ENCODE results near the gene C3orf22.

C3orf22 gene

DNA sequence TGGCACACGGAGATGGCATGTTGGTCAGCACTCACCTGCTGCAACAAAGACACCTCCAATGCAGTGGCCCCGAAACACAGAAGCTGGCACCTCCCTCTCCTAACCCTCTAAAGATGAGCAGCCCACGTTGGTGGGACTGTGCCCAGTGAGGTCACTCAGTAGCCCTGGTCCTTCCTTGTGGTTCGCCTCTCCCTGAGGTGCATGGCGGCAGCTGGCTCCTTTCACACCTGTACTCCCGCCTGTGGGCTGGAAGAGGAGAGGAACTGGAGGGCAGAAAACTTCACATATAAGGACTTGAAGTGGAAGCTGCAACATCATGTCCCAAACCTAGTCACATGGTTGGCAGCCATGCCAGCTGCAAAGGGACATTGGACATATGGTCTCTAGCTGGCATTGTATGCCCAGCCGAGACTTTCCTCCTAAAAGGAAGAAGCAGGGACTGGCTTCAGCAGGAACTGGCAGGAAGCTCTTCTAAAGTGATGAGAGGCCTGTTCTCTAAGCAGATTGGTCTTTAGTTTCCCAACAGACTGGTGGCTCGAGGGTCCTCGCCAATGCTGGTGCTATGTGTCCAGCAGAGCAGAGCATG lies 10.8 kb upstream of the C3orf22 start:
- TF ChIP-seq, protein P1, sequence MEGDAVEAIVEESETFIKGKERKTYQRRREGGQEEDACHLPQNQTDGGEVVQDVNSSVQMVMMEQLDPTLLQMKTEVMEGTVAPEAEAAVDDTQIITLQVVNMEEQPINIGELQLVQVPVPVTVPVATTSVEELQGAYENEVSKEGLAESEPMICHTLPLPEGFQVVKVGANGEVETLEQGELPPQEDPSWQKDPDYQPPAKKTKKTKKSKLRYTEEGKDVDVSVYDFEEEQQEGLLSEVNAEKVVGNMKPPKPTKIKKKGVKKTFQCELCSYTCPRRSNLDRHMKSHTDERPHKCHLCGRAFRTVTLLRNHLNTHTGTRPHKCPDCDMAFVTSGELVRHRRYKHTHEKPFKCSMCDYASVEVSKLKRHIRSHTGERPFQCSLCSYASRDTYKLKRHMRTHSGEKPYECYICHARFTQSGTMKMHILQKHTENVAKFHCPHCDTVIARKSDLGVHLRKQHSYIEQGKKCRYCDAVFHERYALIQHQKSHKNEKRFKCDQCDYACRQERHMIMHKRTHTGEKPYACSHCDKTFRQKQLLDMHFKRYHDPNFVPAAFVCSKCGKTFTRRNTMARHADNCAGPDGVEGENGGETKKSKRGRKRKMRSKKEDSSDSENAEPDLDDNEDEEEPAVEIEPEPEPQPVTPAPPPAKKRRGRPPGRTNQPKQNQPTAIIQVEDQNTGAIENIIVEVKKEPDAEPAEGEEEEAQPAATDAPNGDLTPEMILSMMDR (IDR thresholded peaks at IDR 0.05; ENCODE audit: low read depth, low read length) = no peak

DNA sequence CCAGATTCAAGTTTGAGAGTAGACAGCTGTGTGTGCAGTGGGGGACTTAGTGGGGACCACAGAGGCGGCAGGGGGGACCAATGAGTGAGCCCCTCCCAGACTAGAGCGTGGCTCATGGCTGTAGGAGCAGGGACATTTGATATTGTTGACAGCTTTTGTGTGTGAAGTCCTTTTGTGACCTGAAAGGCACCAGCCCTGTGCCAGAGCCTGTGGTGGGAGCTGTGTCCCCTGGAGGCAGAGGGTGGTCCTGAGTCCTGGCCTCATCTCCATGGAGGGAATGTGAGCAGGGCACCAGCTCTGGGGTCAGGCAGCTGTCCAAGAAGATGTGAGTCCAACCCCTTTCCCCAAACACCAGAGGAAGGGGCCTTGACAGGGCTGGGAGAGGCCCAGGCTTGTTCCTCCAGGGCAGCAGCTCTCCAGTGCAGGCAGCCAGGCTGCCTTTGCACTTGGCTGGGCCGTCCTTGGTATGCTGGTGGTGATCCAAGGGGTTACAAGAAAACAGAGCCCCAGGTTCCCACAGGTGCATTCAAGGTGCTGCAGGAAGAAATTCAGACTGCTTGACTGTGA lies 10.1 kb upstream of the C3orf22 start:
- H3K4me3 ChIP-seq (ENCODE audit: low read depth, low read length) = no peak overlapping the region
- TF ChIP-seq, protein P1 (IDR thresholded peaks at IDR 0.05; ENCODE audit: low read depth, low read length) = no peak

More for the DNA sequence above, 10.8 kb upstream of the C3orf22 start:
- no peak overlapping the region for H3K4me3 ChIP-seq (ENCODE audit: low read depth, low read length)

DNA sequence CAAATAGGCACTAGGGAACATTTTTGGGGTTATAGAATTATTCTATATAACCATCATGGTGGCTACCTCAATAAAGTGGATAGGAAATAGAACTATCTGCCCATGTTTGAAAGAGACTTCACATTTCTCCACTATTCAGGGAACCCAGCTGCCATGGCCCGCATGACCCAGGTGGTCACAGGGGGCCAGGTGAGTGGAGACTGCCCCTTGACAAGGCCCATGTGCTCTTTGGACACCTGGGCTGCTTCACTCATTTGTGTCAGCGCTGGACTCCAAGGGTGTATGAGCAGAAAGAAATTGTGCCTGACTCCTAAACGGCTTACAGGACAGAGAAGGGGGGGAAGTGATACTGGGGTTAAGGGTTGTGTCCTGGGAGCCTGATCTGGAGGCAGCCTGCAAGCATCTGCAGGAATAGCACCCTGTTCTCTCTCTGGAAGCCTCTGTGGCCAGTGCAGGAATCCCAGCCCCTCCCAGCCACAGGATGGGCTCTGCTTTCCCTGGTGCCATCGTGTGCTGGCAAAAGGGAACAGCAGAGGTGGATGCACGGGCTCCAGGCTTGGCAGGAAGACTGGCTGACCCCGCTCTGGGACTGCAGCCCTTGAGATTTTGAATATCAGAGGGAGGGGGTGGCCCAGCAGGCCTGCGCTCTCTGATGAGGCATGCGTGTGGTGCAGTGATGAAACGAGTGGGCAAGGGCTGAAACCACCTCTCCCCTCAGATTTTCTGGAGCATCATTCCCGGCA lies 9.1 kb upstream of the C3orf22 start:
- H3K4me3 ChIP-seq (ENCODE audit: low read depth, low read length) = no peak overlapping the region

DNA sequence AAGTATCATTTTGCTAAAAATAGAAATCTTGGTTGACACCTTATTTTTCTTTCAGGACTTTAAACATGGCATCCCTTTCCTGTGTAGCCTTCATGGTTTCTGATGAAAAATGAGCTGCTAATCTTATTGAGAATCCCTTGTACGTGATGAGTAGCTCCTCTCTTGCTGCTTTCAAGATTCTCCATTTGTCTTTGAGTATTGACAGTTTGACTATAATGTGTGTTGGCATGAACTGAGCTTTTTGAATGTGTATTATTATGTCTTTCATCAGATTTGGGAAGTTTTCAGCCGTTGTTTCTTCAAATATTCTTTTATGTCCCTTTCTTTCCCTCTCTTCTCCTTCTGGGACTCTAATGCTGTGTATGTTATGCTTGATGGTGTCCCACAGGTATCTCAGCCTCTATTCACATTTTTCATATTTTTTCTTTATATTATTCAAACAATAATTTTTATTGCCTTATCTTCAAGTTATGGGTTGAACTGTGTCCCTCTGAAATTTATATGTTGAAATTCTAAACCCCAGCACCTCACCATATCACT lies 4.1 kb upstream of the C3orf22 start:
- TF ChIP-seq, protein P1 (IDR thresholded peaks at IDR 0.05; ENCODE audit: low read depth, low read length) = no peak

More for the DNA sequence above, 9.1 kb upstream of the C3orf22 start:
- TF ChIP-seq, protein P1 (IDR thresholded peaks at IDR 0.05; ENCODE audit: low read depth, low read length) = no peak

DNA sequence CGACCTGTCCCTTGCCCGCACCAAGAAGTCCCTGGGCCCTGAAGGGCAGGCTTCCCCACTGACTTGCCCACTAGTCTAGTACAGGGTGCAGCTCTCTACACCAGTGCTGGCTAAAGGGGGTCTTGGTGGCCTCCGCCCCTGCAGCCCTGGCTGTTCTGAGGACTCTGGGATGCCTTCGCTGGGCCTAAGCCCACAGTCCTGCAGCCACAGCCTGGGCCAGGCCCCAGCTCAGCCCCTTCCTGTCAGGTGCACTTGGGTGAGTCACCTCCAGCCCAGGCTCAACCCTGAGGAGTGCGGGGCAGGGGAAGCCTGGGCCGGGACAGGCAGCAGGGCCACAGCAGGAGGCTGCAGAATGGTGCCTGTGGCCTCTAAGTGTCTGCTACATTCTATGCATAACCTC lies 971 bp downstream of the C3orf22 start:
- TF ChIP-seq, protein P1 (IDR thresholded peaks at IDR 0.05; ENCODE audit: low read depth, low read length) = no peak

More for the DNA sequence above, 4.1 kb upstream of the C3orf22 start:
- H3K4me3 ChIP-seq (ENCODE audit: low read depth, low read length) = no peak overlapping the region

DNA sequence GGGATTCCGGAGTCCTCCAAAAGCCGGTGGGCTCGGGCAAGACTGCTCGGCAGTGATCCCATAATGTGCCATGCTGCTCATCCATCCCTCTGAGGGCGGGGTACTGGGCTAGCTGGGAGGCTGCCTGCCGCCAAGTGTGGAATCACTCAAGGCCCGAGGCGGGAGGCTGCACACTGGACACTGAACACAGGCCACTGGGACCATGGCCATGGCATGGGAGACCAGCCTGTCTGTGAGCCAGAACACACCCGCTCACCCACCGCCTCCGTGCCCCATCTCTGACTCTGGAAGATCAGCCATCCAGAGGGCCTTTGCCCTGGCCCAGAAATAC lies 1.4 kb downstream of the C3orf22 start:
- TF ChIP-seq, protein P1 (IDR thresholded peaks at IDR 0.05; ENCODE audit: low read depth, low read length) = no peak
- no peak overlapping the region for H3K4me3 ChIP-seq (ENCODE audit: low read depth, low read length)

More for the DNA sequence above, 971 bp downstream of the C3orf22 start:
- H3K4me3 ChIP-seq (ENCODE audit: low read depth, low read length) = no peak overlapping the region
